HEK293T (cell line): Measurements from ENCODE around the gene PRKCZ.

Source experiments
- CTBP1 ChIP-seq: fragments of 450-650 bp; IDR thresholded peaks from 2 replicates; pipeline ENCODE4 v1.6.1; 2016; ENCODE audit warnings: borderline replicate concordance
- ELF4 ChIP-seq: fragments of 450-650 bp; IDR thresholded peaks from 2 replicates; pipeline ENCODE4 v1.6.1; 2017; ENCODE audit warnings: antibody characterized with exemption
- FOXA1 ChIP-seq: fragments of 450-650 bp; IDR thresholded peaks from 2 replicates; pipeline ENCODE4 v1.6.1; 2016; ENCODE audit warnings: mild to moderate bottlenecking
- FOXM1 ChIP-seq: fragments of 450-650 bp; IDR thresholded peaks from 2 replicates; pipeline ENCODE4 v1.6.1; 2017; ENCODE audit warnings: mild to moderate bottlenecking, borderline replicate concordance
- HDGF ChIP-seq: fragments of 450-650 bp; IDR thresholded peaks from 2 replicates; pipeline ENCODE4 v1.6.1; 2017; ENCODE audit warnings: antibody characterized with exemption, borderline replicate concordance
- SP1 ChIP-seq: fragments of 450-650 bp; IDR thresholded peaks from 2 replicates; pipeline ENCODE4 v1.6.1; 2017
- TARDBP ChIP-seq: fragments of 450-650 bp; IDR thresholded peaks from 2 replicates; pipeline ENCODE4 v1.6.1; 2016
- ZNF384 ChIP-seq: fragments of 450-650 bp; IDR thresholded peaks from 2 replicates; pipeline ENCODE4 v1.6.1; 2016

DNA sequence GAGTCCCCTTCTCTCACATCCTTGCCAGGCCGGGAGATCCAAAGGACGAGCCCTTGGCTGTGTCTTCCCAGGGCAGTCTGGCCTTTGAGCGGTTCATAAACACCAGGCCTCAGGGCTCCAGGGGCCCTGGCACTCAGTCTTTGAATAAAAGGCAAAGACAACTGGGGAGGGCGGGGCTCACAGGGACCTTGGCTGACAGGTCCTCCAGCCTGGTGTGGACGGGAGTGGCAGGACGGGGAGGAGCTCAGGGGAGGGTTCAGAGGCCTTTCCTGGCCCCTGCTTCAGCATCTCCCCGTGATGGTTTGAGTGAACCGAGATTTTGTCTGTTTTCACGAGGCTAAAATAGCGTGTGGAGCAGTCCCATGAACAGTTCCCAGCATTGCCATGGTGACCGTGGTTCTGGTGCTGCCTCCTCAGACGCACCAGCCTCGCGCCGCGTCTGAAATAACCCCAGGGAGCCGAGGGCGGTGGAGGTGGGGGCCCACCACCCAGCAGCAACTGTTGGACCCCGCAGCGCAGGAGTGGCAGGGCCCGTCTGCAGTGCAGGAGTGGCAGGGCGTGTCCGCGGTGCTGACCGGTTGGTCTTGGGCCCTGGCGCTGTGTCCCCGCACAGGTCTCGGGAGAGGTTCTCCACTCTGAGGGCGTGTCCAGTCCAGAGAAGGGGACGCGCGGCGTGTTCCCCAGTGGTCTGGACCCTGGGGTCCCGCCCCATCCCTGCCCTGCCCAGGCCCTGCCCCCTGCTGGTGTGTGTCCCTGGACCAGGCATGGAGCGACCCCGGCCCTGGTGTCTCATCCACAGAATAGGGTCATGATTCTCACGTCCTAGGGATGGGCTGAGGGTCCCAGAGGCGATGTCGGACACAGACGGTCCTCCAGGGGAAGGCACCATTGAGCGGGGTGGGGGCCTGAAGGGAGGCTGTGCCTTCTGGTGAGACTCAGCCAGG is 7.1 kb upstream of the PRKCZ start:
- TF ChIP-seq FOXA1, result no peak
- TF ChIP-seq ZNF384, result no peak
- no peak for TF ChIP-seq SP1
- no peak for TF ChIP-seq CTBP1
- TF ChIP-seq HDGF, result no peak
- no peak for TF ChIP-seq ELF4
- TF ChIP-seq FOXM1, result no peak
- no peak for TF ChIP-seq TARDBP
